Naive thymus-derived CD8-positive, alpha-beta T cell (primary cell): ENCODE results near the gene ABCC4. TPM values are rescaled to one million over a fixed set of nuclear protein-coding genes. Genes with fewer than 3 reads are reported as not detected.

Experiments
- ATAC-seq, 2 donors: fragments of 150-1000 bp; cut with Tn5 transposase in 1 of 2; sonication (Bioruptor Pico), chemical (Tn5 transposase) in 1 of 2; 1 replicate in 1 of 2; 2 replicates in 1 of 2; pipeline ENCODE4 v1.10.0; 2021; ENCODE audit warnings: mild to moderate bottlenecking in 2 of 2, moderate library complexity in 2 of 2
- POLR2A ChIA-PET: fragments of 350-600 bp; sonication (Branson Sonifier 250); formaldehyde crosslinking; loops from one replicate; lab custom pipeline; 2021; ENCODE audit warnings: antibody characterized with exemption; lab: Charles Lee
- DNase-seq, 10 donors: peaks; one replicate each; pipeline versions ENCODE4 v3.0.0 to v3.0.0-alpha.2; 2020 to 2022
- H3K27ac Mint-ChIP-seq, 10 donors: one replicate each; pipeline ENCODE4 v1.8.0; 2020 to 2022; ENCODE audit warnings: mild to moderate bottlenecking in 10 of 10, mixed read lengths in 10 of 10, moderate library complexity in 4 of 10, inconsistent platforms in 1 of 10
- H3K27me3 Mint-ChIP-seq, 5 donors: one replicate each; pipeline ENCODE4 v1.8.0; 2021 to 2022; ENCODE audit warnings: mixed read lengths in 5 of 5
- H3K36me3 Mint-ChIP-seq, 3 donors: one replicate each; pipeline ENCODE4 v1.8.0; 2020 to 2022; ENCODE audit warnings: mixed read lengths in 3 of 3, mild to moderate bottlenecking in 2 of 3, inconsistent platforms in 1 of 3
- H3K4me1 Mint-ChIP-seq, 4 donors: one replicate each; pipeline ENCODE4 v1.8.0; 2021 to 2022; ENCODE audit warnings: mixed read lengths in 4 of 4
- H3K4me3 Mint-ChIP-seq, 10 donors: one replicate each; pipeline ENCODE4 v1.8.0; 2020 to 2022; ENCODE audit warnings: mild to moderate bottlenecking in 10 of 10, mixed read lengths in 10 of 10, moderate library complexity in 6 of 10, inconsistent platforms in 1 of 10
- H3K9me3 Mint-ChIP-seq, 9 donors: one replicate each; pipeline ENCODE4 v1.8.0; 2020 to 2022; ENCODE audit warnings: mixed read lengths in 9 of 9, mild to moderate bottlenecking in 3 of 9, inconsistent platforms in 1 of 9, moderate library complexity in 1 of 9
- polyA plus RNA-seq, 3 donors: library from polyadenylated mRNA; unstranded; fragments of 300-500 nt; fragmentation: Illumina TruSeq; gene quantifications; one replicate each; pipeline ENCODE4 v1.2.3, GENCODE V29; 2021
- total RNA-seq, 8 experiments: library from RNA in 2 of 8; stranded (reverse) in 2 of 8; gene quantifications; one replicate each; pipeline ENCODE4 v1.2.3 and lab custom pipeline; 2021 to 2026

ABCC4 gene
- total and polyA plus RNA-seq, 5 experiments from 2014 or later, result 3.5 to 9.2 (median 4.4) TPM

- peaks cover 0 to 11% (median 3%) of the 10 kb centered on the region in 4 donors for H3K4me1 Mint-ChIP-seq
- H3K27ac Mint-ChIP-seq, result no peak overlapping the region
- no peaks in the 10 kb centered on the region for H3K9me3 Mint-ChIP-seq
- POLR2A ChIA-PET, result no interaction called here
- peaks cover 0 to 12% (median 4%) of the 10 kb centered on the region in 3 donors for H3K36me3 Mint-ChIP-seq
- no peak for DNase-seq
- ATAC-seq, result no peak
- H3K27me3 Mint-ChIP-seq, result no peaks in the 10 kb centered on the region
- H3K4me3 Mint-ChIP-seq, result no peak overlapping the region
Observed at GRCh38 chr13:95251641-95252040, 49.6 kb downstream of the ABCC4 start.

- Mint-ChIP-seq H3K36me3 (peaks cover 0 to 18% (median 11%) of the 10 kb centered on the region in 3 donors), H3K9me3 (no peaks in the 10 kb centered on the region), H3K27me3 (no peaks in the 10 kb centered on the region), H3K4me3 (no peak overlapping the region), H3K27ac (peak overlapping the region in 1 of 10 donors; percentile 17), H3K4me1 (peaks cover 0 to 13% (median 3%) of the 10 kb centered on the region in 4 donors)
- DNase-seq (no peak), ATAC-seq (no peak)
- POLR2A ChIA-PET, result interaction anchor here (0.7 kb wide), 1 partner anchor 487 kb away, joined by 7 read pairs; no protein-coding TSS in a partner anchor
Observed at GRCh38 chr13:95250961-95251360, 50.3 kb downstream of the ABCC4 start.

DNA sequence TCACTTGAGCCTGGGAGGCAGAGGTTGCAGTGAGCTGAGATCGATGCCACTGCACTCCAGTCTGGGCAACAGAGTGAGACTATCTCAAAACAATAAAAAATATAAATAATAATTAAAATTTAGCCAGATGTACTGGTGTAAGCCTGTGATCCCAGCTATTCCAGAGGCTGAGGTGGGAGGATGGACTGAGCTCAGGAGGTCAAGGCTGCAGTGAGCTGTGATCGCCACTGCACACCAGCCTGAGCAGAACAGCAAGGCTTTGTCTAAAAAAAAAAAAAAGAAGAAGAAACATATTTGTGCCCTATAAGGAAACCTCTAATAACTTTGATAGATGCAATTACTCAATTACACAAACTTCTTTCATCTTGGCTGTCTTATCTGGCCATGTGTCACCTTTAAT lies 52.3 kb downstream of the ABCC4 start:
- Mint-ChIP-seq H3K27me3 (no peaks in the 10 kb centered on the region), H3K36me3 (peaks cover 0 to 30% (median 13%) of the 10 kb centered on the region in 3 donors), H3K4me3 (no peak overlapping the region), H3K9me3 (no peaks in the 10 kb centered on the region), H3K4me1 (peaks cover 4 to 15% (median 8%) of the 10 kb centered on the region in 4 donors), H3K27ac (peak overlapping the region in 1 of 10 donors; percentile 36)
- ATAC-seq, result no peak
- DNase-seq, result no peak
- POLR2A ChIA-PET, result no interaction called here

- H3K36me3 Mint-ChIP-seq, result peaks cover 0 to 35% (median 13%) of the 10 kb centered on the region in 3 donors
- no peak overlapping the region for H3K4me3 Mint-ChIP-seq
- no peak for ATAC-seq
- peaks cover 4 to 15% (median 8%) of the 10 kb centered on the region in 4 donors for H3K4me1 Mint-ChIP-seq
- DNase-seq, result no peak
- H3K9me3 Mint-ChIP-seq, result no peaks in the 10 kb centered on the region
- POLR2A ChIA-PET, result no interaction called here
- H3K27ac Mint-ChIP-seq, result no peak overlapping the region
- H3K27me3 Mint-ChIP-seq, result no peaks in the 10 kb centered on the region
Observed at GRCh38 chr13:95247852-95248251, 53.4 kb downstream of the ABCC4 start.

- Mint-ChIP-seq H3K4me3 (no peak overlapping the region), H3K9me3 (no peaks in the 10 kb centered on the region), H3K4me1 (peaks cover 4 to 15% (median 8%) of the 10 kb centered on the region in 4 donors), H3K36me3 (peaks cover 0 to 35% (median 17%) of the 10 kb centered on the region in 3 donors), H3K27me3 (no peaks in the 10 kb centered on the region), H3K27ac (no peak overlapping the region)
- DNase-seq (no peak), ATAC-seq (no peak)
- POLR2A ChIA-PET, result no interaction called here
Observed at GRCh38 chr13:95247171-95247570, 54.1 kb downstream of the ABCC4 start.

GRCh38 chr13:95246292-95247082 lies 54.8 kb downstream of the ABCC4 start:
- POLR2A ChIA-PET, result no interaction called here
- peaks cover 4 to 15% (median 8%) of the 10 kb centered on the region in 4 donors for H3K4me1 Mint-ChIP-seq
- no peak for ATAC-seq
- no peak overlapping the region for H3K4me3 Mint-ChIP-seq
- no peaks in the 10 kb centered on the region for H3K27me3 Mint-ChIP-seq
- DNase-seq, result no peak
- peaks cover 0 to 37% (median 17%) of the 10 kb centered on the region in 3 donors for H3K36me3 Mint-ChIP-seq
- H3K9me3 Mint-ChIP-seq, result no peaks in the 10 kb centered on the region
- peak overlapping the region in 3 of 10 donors; percentile 2 to 35 (median 13) for H3K27ac Mint-ChIP-seq

DNA sequence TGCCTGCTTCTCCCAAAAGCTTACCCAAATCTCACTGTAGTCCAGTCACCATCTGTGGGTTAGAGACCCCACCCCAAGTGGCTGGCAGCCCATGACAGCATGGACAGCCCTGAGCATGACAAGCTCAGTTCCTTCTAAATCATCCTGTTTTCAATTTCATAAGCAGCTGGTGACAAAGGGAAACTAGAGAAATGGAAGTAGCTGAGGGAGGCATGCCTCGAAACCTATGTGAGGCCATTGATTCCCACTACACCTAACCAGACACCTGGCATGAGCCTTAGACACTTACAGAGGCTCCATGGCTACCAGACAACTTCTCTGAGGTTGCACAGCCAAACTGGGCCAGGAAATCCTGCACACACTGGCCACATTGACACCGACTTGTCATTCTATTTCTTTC lies 56.2 kb downstream of the ABCC4 start:
- peaks cover 0 to 42% (median 17%) of the 10 kb centered on the region in 3 donors for H3K36me3 Mint-ChIP-seq
- H3K4me3 Mint-ChIP-seq, result no peak overlapping the region
- POLR2A ChIA-PET, result no interaction called here
- H3K27me3 Mint-ChIP-seq, result no peaks in the 10 kb centered on the region
- DNase-seq (no peak), ATAC-seq (no peak)
- no peak overlapping the region for H3K27ac Mint-ChIP-seq
- peaks cover 4 to 16% (median 7%) of the 10 kb centered on the region in 4 donors for H3K4me1 Mint-ChIP-seq
- no peaks in the 10 kb centered on the region for H3K9me3 Mint-ChIP-seq

- Mint-ChIP-seq H3K4me3 (no peak overlapping the region), H3K27me3 (no peaks in the 10 kb centered on the region), H3K27ac (no peak overlapping the region), H3K4me1 (peaks cover 6 to 18% (median 8%) of the 10 kb centered on the region in 4 donors), H3K36me3 (peaks cover 0 to 44% (median 17%) of the 10 kb centered on the region in 3 donors), H3K9me3 (no peaks in the 10 kb centered on the region)
- POLR2A ChIA-PET, result no interaction called here
- ATAC-seq (no peak), DNase-seq (no peak)
Observed at GRCh38 chr13:95243207-95243606, 58.0 kb downstream of the ABCC4 start.

DNA sequence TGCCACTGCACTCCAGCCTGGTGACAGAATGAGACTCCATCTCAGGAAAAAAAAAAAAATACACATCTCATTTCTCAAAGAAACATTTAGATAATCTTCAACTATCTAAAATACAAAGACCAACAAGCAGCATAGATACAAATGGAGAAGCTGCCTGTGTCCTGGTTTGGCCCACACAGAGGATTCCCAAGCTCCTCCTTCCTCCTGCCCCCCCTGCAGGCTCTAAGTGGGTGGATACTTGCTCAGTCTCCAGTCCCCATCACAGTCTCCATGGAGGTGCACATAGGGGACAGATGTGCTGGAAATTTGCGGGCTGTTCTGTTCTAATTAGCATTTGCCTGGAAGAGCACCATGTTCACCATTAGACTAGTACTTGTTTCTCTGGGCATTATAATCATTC lies 59.9 kb downstream of the ABCC4 start:
- Mint-ChIP-seq H3K27ac (peak overlapping the region in 1 of 10 donors; percentile 3), H3K4me3 (no peak overlapping the region), H3K36me3 (peaks cover 0 to 34% (median 13%) of the 10 kb centered on the region in 3 donors), H3K27me3 (no peaks in the 10 kb centered on the region), H3K4me1 (peaks cover 10 to 14% (median 12%) of the 10 kb centered on the region in 4 donors), H3K9me3 (no peaks in the 10 kb centered on the region)
- DNase-seq (no peak), ATAC-seq (no peak)
- POLR2A ChIA-PET, result no interaction called here

GRCh38 chr13:95239283-95239682 lies 62.0 kb downstream of the ABCC4 start:
- H3K4me1 Mint-ChIP-seq, result peaks cover 12 to 16% (median 14%) of the 10 kb centered on the region in 4 donors
- ATAC-seq, result no peak
- no peak for DNase-seq
- H3K9me3 Mint-ChIP-seq, result no peaks in the 10 kb centered on the region
- peaks cover 0 to 27% (median 7%) of the 10 kb centered on the region in 3 donors for H3K36me3 Mint-ChIP-seq
- H3K27ac Mint-ChIP-seq, result peak overlapping the region in 2 of 10 donors; percentile 24 to 51
- H3K4me3 Mint-ChIP-seq, result no peak overlapping the region
- POLR2A ChIA-PET, result no interaction called here
- H3K27me3 Mint-ChIP-seq, result no peaks in the 10 kb centered on the region

DNA sequence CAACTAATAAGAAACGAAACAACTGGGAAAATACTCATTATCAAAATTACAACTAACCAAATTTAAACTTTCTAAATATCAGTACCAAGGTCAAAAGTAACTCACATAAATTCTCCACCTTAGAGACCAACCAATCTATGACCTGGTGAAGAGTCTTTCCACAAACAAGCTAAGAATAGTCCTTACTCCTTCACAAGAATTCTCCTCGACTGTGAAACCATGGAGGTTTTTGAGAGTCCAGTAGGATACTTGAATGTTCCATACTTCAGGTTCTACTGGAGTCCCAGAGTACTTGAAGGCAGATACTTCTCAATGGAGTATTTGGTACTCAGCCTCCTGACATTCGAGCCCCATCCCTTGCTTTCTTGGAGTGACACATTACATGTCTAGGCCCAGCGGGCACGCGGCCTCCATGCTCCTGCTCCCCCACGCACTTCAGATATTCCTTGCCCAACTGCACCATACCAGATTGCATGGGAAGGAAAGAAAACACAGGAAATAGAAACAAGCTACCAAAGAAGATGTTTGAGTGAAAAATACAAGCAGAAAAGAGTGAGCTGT lies 63.9 kb downstream of the ABCC4 start:
- Mint-ChIP-seq H3K27me3 (no peaks in the 10 kb centered on the region), H3K9me3 (no peaks in the 10 kb centered on the region), H3K4me1 (peaks cover 12 to 16% (median 14%) of the 10 kb centered on the region in 4 donors), H3K36me3 (peaks cover 0 to 30% (median 8%) of the 10 kb centered on the region in 3 donors), H3K4me3 (no peak overlapping the region), H3K27ac (peak overlapping the region in 2 of 10 donors; percentile 32 to 85)
- DNase-seq, result no peak
- no peak for ATAC-seq
- POLR2A ChIA-PET, result no interaction called here

DNA sequence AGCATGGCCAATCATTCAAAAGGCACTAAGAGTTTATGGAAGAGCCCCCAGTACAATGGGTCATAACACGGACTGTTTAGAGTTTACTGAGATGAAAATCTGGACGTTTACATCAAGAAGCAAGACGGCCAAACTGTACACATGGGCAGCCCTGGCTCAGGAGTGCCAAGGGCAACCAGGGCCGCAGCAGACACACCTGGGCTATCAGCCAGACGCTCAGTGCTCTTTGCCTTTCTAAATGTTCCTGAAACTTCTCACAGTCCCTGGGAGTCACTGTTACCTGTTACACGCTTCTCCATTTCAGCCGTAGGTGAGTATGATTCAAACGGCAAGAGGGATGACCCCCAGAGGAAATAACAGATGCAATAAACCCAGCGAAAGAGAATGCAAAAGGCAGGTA lies 64.5 kb downstream of the ABCC4 start:
- POLR2A ChIA-PET, result no interaction called here

DNA sequence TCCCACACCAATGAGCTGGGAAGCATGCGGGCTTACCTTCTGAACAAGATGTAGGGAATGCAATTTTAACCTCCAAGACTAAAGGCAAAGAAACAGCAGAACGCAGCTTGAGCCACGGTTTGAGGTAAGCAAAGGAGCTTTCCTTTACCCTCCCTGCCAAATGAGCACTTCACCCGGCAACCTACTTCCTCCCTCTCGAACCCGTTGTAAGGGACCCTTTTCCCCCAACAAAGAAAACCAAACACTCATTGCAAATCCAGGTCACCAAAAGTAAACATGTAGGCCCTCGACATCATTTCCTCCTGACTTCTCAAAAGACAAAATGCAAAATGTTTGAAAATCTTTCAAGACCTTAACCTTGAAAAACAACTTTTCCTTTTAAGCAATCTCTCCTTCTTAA lies 65.3 kb downstream of the ABCC4 start:
- Mint-ChIP-seq H3K27ac (peak overlapping the region in 2 of 10 donors; percentile 23 to 29), H3K9me3 (no peaks in the 10 kb centered on the region), H3K36me3 (peaks cover 0 to 30% (median 12%) of the 10 kb centered on the region in 3 donors), H3K4me1 (peaks cover 12 to 16% (median 14%) of the 10 kb centered on the region in 4 donors), H3K27me3 (no peaks in the 10 kb centered on the region), H3K4me3 (peak overlapping the region in 1 of 10 donors; percentile 7)
- DNase-seq, result no peak
- POLR2A ChIA-PET, result no interaction called here
- ATAC-seq, result no peak

More for the DNA sequence above, 64.5 kb downstream of the ABCC4 start:
- Mint-ChIP-seq H3K9me3 (no peaks in the 10 kb centered on the region), H3K27ac (peak overlapping the region in 1 of 10 donors; percentile 34), H3K4me1 (peaks cover 12 to 16% (median 14%) of the 10 kb centered on the region in 4 donors), H3K4me3 (no peak overlapping the region), H3K27me3 (no peaks in the 10 kb centered on the region), H3K36me3 (peaks cover 0 to 30% (median 9%) of the 10 kb centered on the region in 3 donors)
- ATAC-seq (no peak), DNase-seq (no peak)
